ENCODE results near the gene TARS1.

DNA sequence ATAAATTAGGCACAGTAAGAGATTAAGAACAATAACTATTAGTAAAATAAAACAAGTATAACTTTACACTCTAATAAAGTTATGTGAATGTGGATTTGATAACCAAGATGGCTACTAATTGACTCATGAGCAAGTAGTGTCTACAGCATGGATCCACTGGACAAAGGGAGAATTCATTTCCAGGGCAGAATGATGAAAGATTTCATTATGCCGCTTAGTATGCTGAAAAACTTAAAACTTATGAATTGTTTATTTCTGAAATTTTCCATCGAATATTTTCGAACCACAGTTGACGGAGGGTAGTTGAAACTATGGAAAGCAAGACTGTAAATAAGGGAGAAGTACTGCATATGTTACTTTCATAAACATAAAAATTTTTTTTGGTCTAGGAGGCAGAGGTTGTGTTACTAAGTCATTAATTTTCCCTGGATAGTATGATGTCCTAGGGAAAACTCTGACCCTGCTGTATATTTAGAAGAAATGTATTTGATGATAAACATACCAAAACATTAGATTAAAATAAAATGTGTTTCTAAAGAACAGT is 24.9 kb upstream of the TARS1 start:
- TF ChIP-seq POLR2A (IDR thresholded peaks at IDR 0.05), result no peak
- TF ChIP-seq, protein P1, sequence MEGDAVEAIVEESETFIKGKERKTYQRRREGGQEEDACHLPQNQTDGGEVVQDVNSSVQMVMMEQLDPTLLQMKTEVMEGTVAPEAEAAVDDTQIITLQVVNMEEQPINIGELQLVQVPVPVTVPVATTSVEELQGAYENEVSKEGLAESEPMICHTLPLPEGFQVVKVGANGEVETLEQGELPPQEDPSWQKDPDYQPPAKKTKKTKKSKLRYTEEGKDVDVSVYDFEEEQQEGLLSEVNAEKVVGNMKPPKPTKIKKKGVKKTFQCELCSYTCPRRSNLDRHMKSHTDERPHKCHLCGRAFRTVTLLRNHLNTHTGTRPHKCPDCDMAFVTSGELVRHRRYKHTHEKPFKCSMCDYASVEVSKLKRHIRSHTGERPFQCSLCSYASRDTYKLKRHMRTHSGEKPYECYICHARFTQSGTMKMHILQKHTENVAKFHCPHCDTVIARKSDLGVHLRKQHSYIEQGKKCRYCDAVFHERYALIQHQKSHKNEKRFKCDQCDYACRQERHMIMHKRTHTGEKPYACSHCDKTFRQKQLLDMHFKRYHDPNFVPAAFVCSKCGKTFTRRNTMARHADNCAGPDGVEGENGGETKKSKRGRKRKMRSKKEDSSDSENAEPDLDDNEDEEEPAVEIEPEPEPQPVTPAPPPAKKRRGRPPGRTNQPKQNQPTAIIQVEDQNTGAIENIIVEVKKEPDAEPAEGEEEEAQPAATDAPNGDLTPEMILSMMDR (IDR thresholded peaks at IDR 0.05 in 4 of 5, conservative IDR thresholded peaks at IDR 0.05 in 1 of 5), result no peak

Data from gastrocnemius medialis (tissue), 4 donors.